Astrocyte (in vitro differentiated cells and primary cell): Measurements from ENCODE around the gene NEU2. TPM values are rescaled to one million over a fixed set of nuclear protein-coding genes. Genes with fewer than 3 reads are reported as not detected.

Experiments used
- DNase-seq: peaks from one replicate; pipeline ENCODE4 v3.0.0-alpha.2; 2010; ENCODE audit warnings: low read depth
- FAIRE-seq: peaks from 2 replicates; lab custom pipeline; 2011; peaks lifted over from hg19 to GRCh38; lab: Jason Lieb, UNC
- H2AFZ ChIP-seq: 2 replicates; pipeline ENCODE4 v1.6.0; 2012; ENCODE audit warnings: low read depth, low read length, inconsistent platforms
- H3K27ac ChIP-seq: 2 replicates; pipeline ENCODE4 v1.5.1; 2011; ENCODE audit warnings: low read depth, low read length, inconsistent platforms
- H3K27me3 ChIP-seq: 2 replicates; pipeline ENCODE4 v1.6.0; 2011; ENCODE audit warnings: low read length, inconsistent platforms; ENCODE audit not compliant: insufficient read depth
- H3K36me3 ChIP-seq: 2 replicates; pipeline ENCODE4 v1.5.1; 2011; ENCODE audit warnings: low read length, inconsistent platforms; ENCODE audit not compliant: insufficient read depth
- H3K4me1 ChIP-seq: 2 replicates; pipeline ENCODE4 v1.5.1; 2011; ENCODE audit warnings: low read length, inconsistent platforms; ENCODE audit not compliant: insufficient read depth
- H3K4me2 ChIP-seq: 2 replicates; pipeline ENCODE4 v1.6.0; 2012; ENCODE audit warnings: low read length, inconsistent platforms
- H3K4me3 ChIP-seq: 2 replicates; pipeline ENCODE4 v1.5.1; 2011; ENCODE audit warnings: low read depth, mild to moderate bottlenecking, low read length, inconsistent platforms; ENCODE audit not compliant: insufficient read depth
- H3K79me2 ChIP-seq: 2 replicates; pipeline ENCODE4 v1.6.0; 2012; ENCODE audit warnings: mild to moderate bottlenecking, low read length, inconsistent platforms; ENCODE audit not compliant: insufficient read depth
- H3K9ac ChIP-seq: 2 replicates; pipeline ENCODE4 v1.6.0; 2012; ENCODE audit warnings: mild to moderate bottlenecking, low read length, inconsistent platforms
- H3K9me3 ChIP-seq: 2 replicates; pipeline ENCODE4 v1.5.1; 2012; ENCODE audit warnings: low read depth, mild to moderate bottlenecking, low read length, inconsistent platforms; ENCODE audit not compliant: insufficient read depth
- H4K20me1 ChIP-seq: 2 replicates; pipeline ENCODE4 v1.6.0; 2012; ENCODE audit warnings: low read length, inconsistent platforms; ENCODE audit not compliant: insufficient read depth
- H3K27ac Mint-ChIP-seq: one replicate; pipeline ENCODE4 v1.8.0; 2021; ENCODE audit warnings: mild to moderate bottlenecking, mixed read lengths; ENCODE audit not compliant: unreplicated experiment
- H3K27me3 Mint-ChIP-seq: one replicate; pipeline ENCODE4 v1.8.0; 2021; ENCODE audit warnings: low read depth, mixed read lengths; ENCODE audit not compliant: unreplicated experiment
- H3K36me3 Mint-ChIP-seq: one replicate; pipeline ENCODE4 v1.8.0; 2021; ENCODE audit warnings: low read depth, mixed read lengths; ENCODE audit not compliant: unreplicated experiment
- H3K4me1 Mint-ChIP-seq: one replicate; pipeline ENCODE4 v1.8.0; 2021; ENCODE audit warnings: low read depth, mixed read lengths; ENCODE audit not compliant: unreplicated experiment
- H3K4me3 Mint-ChIP-seq: one replicate; pipeline ENCODE4 v1.8.0; 2021; ENCODE audit warnings: mild to moderate bottlenecking, moderate library complexity, mixed read lengths; ENCODE audit not compliant: unreplicated experiment
- H3K9me3 Mint-ChIP-seq: one replicate; pipeline ENCODE4 v1.8.0; 2021; ENCODE audit warnings: mild to moderate bottlenecking, mixed read lengths; ENCODE audit not compliant: unreplicated experiment
- CTCF ChIP-seq: IDR thresholded peaks from 2 replicates; pipeline ENCODE4 v1.5.1; 2011; ENCODE audit warnings: low read depth, mild to moderate bottlenecking, inconsistent platforms, low read length, moderate library complexity; ENCODE audit not compliant: insufficient read depth
- EZH2 ChIP-seq: IDR thresholded peaks from 2 replicates; pipeline ENCODE4 v1.6.1; 2012; ENCODE audit warnings: mild to moderate bottlenecking, low read length, inconsistent platforms; ENCODE audit not compliant: insufficient read depth
- total RNA-seq: library from RNA; stranded (reverse); gene quantifications from 2 replicates; pipeline ENCODE4 v1.2.1, GENCODE V29; 2021

The NEU2 gene
- total RNA-seq, 1 donor from 2014 or later: not detected

DNA sequence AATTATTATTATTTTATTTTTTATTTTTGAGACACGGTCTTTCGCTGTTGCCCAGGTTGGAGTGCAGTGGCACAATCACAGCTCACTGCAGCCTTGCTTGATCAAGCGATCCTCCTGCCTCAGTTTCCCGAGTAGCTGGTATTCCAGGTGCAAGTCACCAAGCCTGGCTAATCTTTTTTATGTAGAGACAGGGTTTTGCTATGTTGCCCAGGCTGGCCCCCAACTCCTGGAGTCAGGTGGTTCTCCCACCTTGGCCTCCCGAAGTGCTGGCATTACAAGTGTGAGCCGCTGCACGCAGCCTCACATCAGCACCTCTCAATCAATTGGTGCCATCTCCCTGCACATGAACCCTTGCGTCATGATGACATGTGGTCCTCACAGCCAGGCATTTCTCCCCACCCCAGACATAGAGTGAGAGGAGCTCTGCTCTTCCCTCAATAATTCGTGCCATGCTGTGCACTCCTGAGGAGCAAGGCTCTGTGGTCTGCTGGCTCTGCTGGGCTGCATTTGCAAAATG lies 33.5 kb downstream of the NEU2 start:
- DNase-seq (no peak), FAIRE-seq (no peak)
- H3K9ac ChIP-seq: no peak overlapping the region
- no peaks in the 10 kb centered on the region for H3K27me3 ChIP-seq
- no peak overlapping the region for H2AFZ ChIP-seq
- H3K4me2 ChIP-seq: no peak overlapping the region
- H3K27ac Mint-ChIP-seq: no peak overlapping the region
- no peaks in the 10 kb centered on the region for H3K4me1 ChIP-seq
- H3K36me3 ChIP-seq: no peaks in the 10 kb centered on the region
- no peaks in the 10 kb centered on the region for H3K9me3 ChIP-seq
- H3K4me1 Mint-ChIP-seq: peaks cover 3% of the 10 kb centered on the region
- TF ChIP-seq CTCF (no peak), EZH2 (no peak)
- peaks cover 5% of the 10 kb centered on the region for H3K27me3 Mint-ChIP-seq
- H3K4me3 Mint-ChIP-seq: no peak overlapping the region
- H3K4me3 ChIP-seq: no peak overlapping the region
- H3K79me2 ChIP-seq: no peaks in the 10 kb centered on the region
- peaks cover 6% of the 10 kb centered on the region for H3K9me3 Mint-ChIP-seq
- no peaks in the 10 kb centered on the region for H3K36me3 Mint-ChIP-seq
- H4K20me1 ChIP-seq: no peaks in the 10 kb centered on the region
- H3K27ac ChIP-seq: no peak overlapping the region

- Histone ChIP-seq H3K4me3 (no peak overlapping the region), H3K4me2 (no peak overlapping the region), H3K9me3 (no peaks in the 10 kb centered on the region), H3K36me3 (no peaks in the 10 kb centered on the region), H4K20me1 (no peaks in the 10 kb centered on the region), H3K27me3 (no peaks in the 10 kb centered on the region), H3K27ac (no peak overlapping the region), H3K9ac (no peak overlapping the region), H2AFZ (no peak overlapping the region), H3K4me1 (no peaks in the 10 kb centered on the region), H3K79me2 (no peaks in the 10 kb centered on the region)
- FAIRE-seq (no peak), DNase-seq (no peak)
- H3K27ac Mint-ChIP-seq: no peak overlapping the region
- TF ChIP-seq EZH2 (no peak), CTCF (no peak)
- no peaks in the 10 kb centered on the region for H3K36me3 Mint-ChIP-seq
- H3K27me3 Mint-ChIP-seq: peaks cover 5% of the 10 kb centered on the region
- H3K4me3 Mint-ChIP-seq: no peak overlapping the region
- peaks cover 1% of the 10 kb centered on the region for H3K4me1 Mint-ChIP-seq
- H3K9me3 Mint-ChIP-seq: peaks cover 6% of the 10 kb centered on the region
Measured at GRCh38 chr2:233068762-233069418, 36.4 kb downstream of the NEU2 start.

GRCh38 chr2:233072838-233073237 lies 40.4 kb downstream of the NEU2 start:
- no peaks in the 10 kb centered on the region for H3K9me3 ChIP-seq
- H3K27me3 Mint-ChIP-seq: peaks cover 4% of the 10 kb centered on the region

More at GRCh38 chr2:233072838-233073237, 40.4 kb downstream of the NEU2 start:
- no peaks in the 10 kb centered on the region for H3K4me1 ChIP-seq
- no peaks in the 10 kb centered on the region for H3K79me2 ChIP-seq
- Mint-ChIP-seq H3K9me3 (peaks cover 4% of the 10 kb centered on the region), H3K27ac (no peak overlapping the region), H3K36me3 (no peaks in the 10 kb centered on the region), H3K4me1 (no peaks in the 10 kb centered on the region), H3K4me3 (no peak overlapping the region)
- DNase-seq: no peak
- FAIRE-seq: no peak
- H3K4me2 ChIP-seq: no peak overlapping the region
- H3K27ac ChIP-seq: no peak overlapping the region
- TF ChIP-seq EZH2 (no peak), CTCF (no peak)
- H3K4me3 ChIP-seq: no peak overlapping the region
- peaks cover 6% of the 10 kb centered on the region for H3K27me3 ChIP-seq
- H4K20me1 ChIP-seq: no peaks in the 10 kb centered on the region
- no peak overlapping the region for H2AFZ ChIP-seq
- no peaks in the 10 kb centered on the region for H3K36me3 ChIP-seq
- H3K9ac ChIP-seq: no peak overlapping the region
